ENCODE results near the gene CCDC201. TPM values are rescaled to one million over a fixed set of nuclear protein-coding genes. Genes with fewer than 3 reads are reported as not detected.

CCDC201 gene
- polyA plus RNA-seq, 1 donor = not detected

DNA sequence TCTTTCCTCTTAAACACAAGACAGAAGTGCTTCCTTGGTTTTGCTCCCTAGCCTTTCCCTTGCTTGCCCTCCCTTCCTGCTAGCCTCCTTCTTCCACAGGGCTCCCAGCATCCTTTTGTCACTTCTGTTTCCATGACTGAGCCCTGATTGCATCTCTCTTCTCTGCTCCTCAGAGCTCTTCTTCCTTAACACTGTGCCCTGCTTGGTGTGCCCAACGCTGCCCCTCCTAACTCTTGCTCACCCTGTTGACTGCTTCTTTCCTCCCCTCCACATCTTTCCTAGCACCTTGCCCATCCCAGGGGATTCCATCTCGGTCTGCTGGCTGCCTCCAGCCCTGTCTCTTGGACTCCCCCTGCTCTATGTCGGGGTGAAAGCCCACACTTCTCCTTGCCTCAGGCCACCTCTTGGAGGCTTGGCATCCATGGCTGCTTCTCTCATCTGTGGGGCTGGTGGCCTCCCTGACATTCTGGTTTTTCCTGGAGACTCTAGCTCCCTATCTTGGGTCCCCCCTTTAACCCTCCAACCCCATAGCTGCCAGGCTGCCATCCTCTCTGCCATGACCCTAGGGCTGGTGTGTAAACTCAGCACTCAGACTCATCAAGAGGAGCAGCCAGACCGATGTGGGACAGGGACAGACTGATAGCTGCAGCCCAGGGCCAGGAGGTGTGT is 21.2 kb upstream of the CCDC201 start:
- DNase-seq = no peak
- Histone ChIP-seq H3K27ac (ENCODE audit: low read length) (no peak overlapping the region), H3K27me3 (ENCODE audit: control insufficient read depth, insufficient read depth, low read length) (peaks cover 17% of the 10 kb centered on the region), H3K4me1 (ENCODE audit: control insufficient read depth, insufficient read depth, low read length) (peaks cover 5% of the 10 kb centered on the region), H3K4me3 (ENCODE audit: low read length) (no peak overlapping the region), H3K36me3 (ENCODE audit: control insufficient read depth, insufficient read depth, low read length) (no peaks in the 10 kb centered on the region), H3K9me3 (ENCODE audit: control insufficient read depth, low read depth, low read length) (no peaks in the 10 kb centered on the region)
- 83% methylated on average over 1 of the region's 4 CpGs for WGBS (ENCODE audit: insufficient coverage, low lambda C conversion rate)

DNA sequence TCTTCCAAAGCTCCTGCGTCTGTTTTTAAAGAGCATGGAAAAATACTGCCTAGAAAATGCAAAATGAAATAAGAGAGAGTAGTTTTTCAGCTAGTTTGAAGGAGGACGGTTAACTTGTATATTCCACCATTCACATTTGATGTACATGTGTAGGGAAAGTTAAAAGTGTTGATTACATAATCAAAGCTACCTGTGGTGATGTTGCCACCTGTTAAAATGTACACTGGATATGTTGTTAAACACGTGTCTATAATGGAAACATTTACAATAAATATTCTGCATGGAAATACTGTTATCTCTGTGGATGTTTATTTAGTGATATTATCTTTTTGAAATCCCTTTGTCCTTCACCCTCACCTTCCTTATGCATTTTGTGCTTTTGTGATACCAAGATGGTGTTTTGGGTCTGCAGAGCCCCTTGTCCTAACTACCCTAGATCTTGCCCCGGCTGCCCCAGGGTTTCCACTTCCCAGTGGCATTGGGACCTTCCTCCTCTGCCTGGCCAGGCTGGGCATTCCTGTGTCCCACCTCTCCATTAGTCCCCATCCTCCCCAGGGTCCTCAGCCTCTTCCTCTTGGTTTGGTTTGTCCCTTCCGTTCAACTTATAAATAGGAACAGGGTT is 20.6 kb upstream of the CCDC201 start:
- WGBS (ENCODE audit: insufficient coverage, low lambda C conversion rate) = 70% methylated on average over 2 of the region's 5 CpGs
- Histone ChIP-seq H3K27ac (ENCODE audit: low read length) (no peak overlapping the region), H3K9me3 (ENCODE audit: control insufficient read depth, low read depth, low read length) (peaks cover under 1% of the 10 kb centered on the region), H3K4me3 (ENCODE audit: low read length) (no peak overlapping the region), H3K27me3 (ENCODE audit: control insufficient read depth, insufficient read depth, low read length) (peaks cover 22% of the 10 kb centered on the region), H3K4me1 (ENCODE audit: control insufficient read depth, insufficient read depth, low read length) (peaks cover 5% of the 10 kb centered on the region), H3K36me3 (ENCODE audit: control insufficient read depth, insufficient read depth, low read length) (no peaks in the 10 kb centered on the region)
- DNase-seq = no peak

- no CpG with 5 or more reads among the region's 6 CpGs for WGBS (ENCODE audit: insufficient coverage, low lambda C conversion rate)
- H3K36me3 ChIP-seq (ENCODE audit: control insufficient read depth, insufficient read depth, low read length) = no peaks in the 10 kb centered on the region
- no peak for DNase-seq
- peaks cover 31% of the 10 kb centered on the region for H3K27me3 ChIP-seq (ENCODE audit: control insufficient read depth, insufficient read depth, low read length)
- H3K27ac ChIP-seq (ENCODE audit: low read length) = no peak overlapping the region
- H3K9me3 ChIP-seq (ENCODE audit: control insufficient read depth, low read depth, low read length) = peaks cover 4% of the 10 kb centered on the region
- H3K4me3 ChIP-seq (ENCODE audit: low read length) = no peak overlapping the region
- peaks cover 5% of the 10 kb centered on the region for H3K4me1 ChIP-seq (ENCODE audit: control insufficient read depth, insufficient read depth, low read length)
These were observed 19.6 kb upstream of the CCDC201 start for GRCh38 chr7:45892407-45893035.

GRCh38 chr7:45891462-45892402 is 18.9 kb upstream of the CCDC201 start:
- Histone ChIP-seq H3K4me1 (ENCODE audit: control insufficient read depth, insufficient read depth, low read length) (peaks cover 5% of the 10 kb centered on the region), H3K36me3 (ENCODE audit: control insufficient read depth, insufficient read depth, low read length) (no peaks in the 10 kb centered on the region), H3K27ac (ENCODE audit: low read length) (no peak overlapping the region), H3K27me3 (ENCODE audit: control insufficient read depth, insufficient read depth, low read length) (peaks cover 38% of the 10 kb centered on the region), H3K9me3 (ENCODE audit: control insufficient read depth, low read depth, low read length) (peaks cover 4% of the 10 kb centered on the region), H3K4me3 (ENCODE audit: low read length) (no peak overlapping the region)
- DNase-seq = no peak
- WGBS (ENCODE audit: insufficient coverage, low lambda C conversion rate) = 60% methylated on average over 1 of the region's 10 CpGs

DNA sequence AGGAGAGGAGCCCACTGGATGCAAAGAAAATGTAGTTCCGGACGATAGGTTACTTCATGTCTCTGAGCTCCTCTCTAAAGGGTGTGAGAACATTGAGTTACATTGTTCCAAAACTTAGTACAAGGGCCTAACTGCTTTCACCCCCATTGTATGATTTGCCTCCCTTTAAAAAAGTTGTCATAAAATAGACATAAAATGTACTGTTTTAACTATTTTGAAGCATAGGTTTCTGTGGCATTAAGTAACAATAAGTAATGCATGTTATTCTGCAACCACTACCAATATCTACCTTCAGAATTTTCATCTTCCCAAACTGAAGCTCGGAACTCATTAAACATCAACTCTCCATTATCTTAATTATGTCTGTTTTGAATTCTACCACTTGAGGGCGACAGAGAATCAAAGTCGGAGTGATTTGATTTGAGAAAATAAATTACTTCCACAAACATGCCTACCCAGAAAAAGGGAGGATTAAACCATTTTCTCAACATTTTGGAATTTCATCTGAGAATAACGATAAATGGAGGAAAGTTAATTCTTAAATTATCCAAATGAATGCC is 18.1 kb upstream of the CCDC201 start:
- Histone ChIP-seq H3K4me3 (ENCODE audit: low read length) (no peak overlapping the region), H3K27me3 (ENCODE audit: control insufficient read depth, insufficient read depth, low read length) (peaks cover 38% of the 10 kb centered on the region), H3K9me3 (ENCODE audit: control insufficient read depth, low read depth, low read length) (peaks cover 4% of the 10 kb centered on the region), H3K4me1 (ENCODE audit: control insufficient read depth, insufficient read depth, low read length) (peaks cover 5% of the 10 kb centered on the region), H3K36me3 (ENCODE audit: control insufficient read depth, insufficient read depth, low read length) (no peaks in the 10 kb centered on the region), H3K27ac (ENCODE audit: low read length) (no peak overlapping the region)
- 26% methylated on average over 4 of the region's 6 CpGs for WGBS (ENCODE audit: insufficient coverage, low lambda C conversion rate)
- no peak for DNase-seq

GRCh38 chr7:45890125-45890901 is 17.4 kb upstream of the CCDC201 start:
- Histone ChIP-seq H3K4me3 (ENCODE audit: low read length) (no peak overlapping the region), H3K9me3 (ENCODE audit: control insufficient read depth, low read depth, low read length) (peaks cover 4% of the 10 kb centered on the region), H3K4me1 (ENCODE audit: control insufficient read depth, insufficient read depth, low read length) (peaks cover 5% of the 10 kb centered on the region), H3K36me3 (ENCODE audit: control insufficient read depth, insufficient read depth, low read length) (no peaks in the 10 kb centered on the region), H3K27me3 (ENCODE audit: control insufficient read depth, insufficient read depth, low read length) (peaks cover 39% of the 10 kb centered on the region), H3K27ac (ENCODE audit: low read length) (no peak overlapping the region)
- no peak for DNase-seq
- WGBS (ENCODE audit: insufficient coverage, low lambda C conversion rate) = no CpG with 5 or more reads among the region's 8 CpGs

DNA sequence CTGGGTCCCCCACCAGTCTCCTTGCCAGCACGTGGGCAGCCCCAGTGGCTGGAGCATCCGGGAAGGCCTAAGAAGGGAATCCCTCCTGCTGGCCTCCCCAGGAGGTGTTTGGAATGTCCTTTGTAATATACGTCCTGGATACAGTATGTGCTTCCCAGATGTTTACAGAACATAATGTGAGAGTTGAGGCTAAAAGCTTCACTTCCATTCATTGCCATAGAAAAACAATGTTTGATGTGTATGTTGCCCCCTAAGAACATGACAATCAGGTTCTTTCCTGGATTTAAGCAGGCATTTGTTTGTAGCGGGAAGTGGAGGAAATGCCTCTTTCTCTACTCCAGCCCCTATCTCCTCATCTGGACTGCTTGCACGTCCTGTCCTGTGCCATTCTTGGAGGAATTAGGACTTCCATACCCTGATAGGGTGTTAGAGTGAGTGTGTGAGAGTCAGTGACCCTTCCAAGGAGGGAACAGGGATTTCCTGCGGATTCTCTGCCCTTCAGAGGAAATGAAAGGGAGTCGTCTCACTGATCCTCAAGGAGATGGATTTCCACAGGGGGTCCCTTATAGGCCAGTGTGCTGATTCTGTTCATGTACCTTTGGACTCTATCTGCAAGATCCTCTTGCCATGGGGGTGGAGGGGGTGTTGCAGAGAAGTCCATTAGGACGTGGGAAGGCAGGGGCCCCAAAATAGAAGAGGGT is 16.6 kb upstream of the CCDC201 start:
- Histone ChIP-seq H3K27me3 (ENCODE audit: control insufficient read depth, insufficient read depth, low read length) (peaks cover 44% of the 10 kb centered on the region), H3K27ac (ENCODE audit: low read length) (no peak overlapping the region), H3K4me3 (ENCODE audit: low read length) (no peak overlapping the region), H3K9me3 (ENCODE audit: control insufficient read depth, low read depth, low read length) (peaks cover 4% of the 10 kb centered on the region), H3K4me1 (ENCODE audit: control insufficient read depth, insufficient read depth, low read length) (no peaks in the 10 kb centered on the region), H3K36me3 (ENCODE audit: control insufficient read depth, insufficient read depth, low read length) (no peaks in the 10 kb centered on the region)
- no CpG with 5 or more reads among the region's 8 CpGs for WGBS (ENCODE audit: insufficient coverage, low lambda C conversion rate)
- no peak for DNase-seq

DNA sequence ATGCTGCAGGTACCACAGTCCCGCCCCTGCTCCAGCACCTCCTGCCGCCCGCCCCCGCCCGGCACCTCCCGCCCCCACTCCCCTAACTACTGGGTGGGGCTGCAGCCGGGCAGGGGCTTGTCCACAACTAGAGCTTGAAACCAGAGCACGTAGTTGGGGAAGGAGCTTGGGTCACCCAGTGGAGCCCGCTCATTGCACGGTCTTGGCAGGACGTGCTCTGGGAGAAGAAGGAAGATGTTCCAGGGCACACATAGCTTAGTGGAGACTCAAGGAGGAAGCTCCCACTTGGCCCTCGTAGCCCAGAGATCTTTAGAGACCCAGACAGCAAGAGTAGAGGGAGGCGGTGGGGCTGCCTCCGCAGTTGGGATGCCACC is 16.1 kb upstream of the CCDC201 start:
- Histone ChIP-seq H3K36me3 (ENCODE audit: control insufficient read depth, insufficient read depth, low read length) (no peaks in the 10 kb centered on the region), H3K27ac (ENCODE audit: low read length) (no peak overlapping the region), H3K4me1 (ENCODE audit: control insufficient read depth, insufficient read depth, low read length) (no peaks in the 10 kb centered on the region), H3K4me3 (ENCODE audit: low read length) (no peak overlapping the region), H3K9me3 (ENCODE audit: control insufficient read depth, low read depth, low read length) (peaks cover 4% of the 10 kb centered on the region), H3K27me3 (ENCODE audit: control insufficient read depth, insufficient read depth, low read length) (peaks cover 49% of the 10 kb centered on the region)
- WGBS (ENCODE audit: insufficient coverage, low lambda C conversion rate) = no CpG with 5 or more reads among the region's 14 CpGs
- no peak for DNase-seq

All from large intestine (tissue), 3 donors.